ENCODE data around the gene FARSA. TPM values are rescaled to one million over a fixed set of nuclear protein-coding genes. Genes with fewer than 3 reads are reported as not detected.
A peak's percentile ranks its signal among the peaks of the same experiment; 100 is the strongest.

Gene FARSA
- total and polyA plus RNA-seq, 2 donors (not counting 3 experiments of a cell fraction or from before 2014, with no cell fraction given): 51.8 to 77.4 TPM

GRCh38 chr19:12945479-12946091 is 12.1 kb upstream of the FARSA start, which contains the start of gene RAD23A:
RAD23A (plus strand) TSS chr19:12945862; CDS start chr19:12945949, 87 bp downstream.
- Histone ChIP-seq H3K27me3 (ENCODE audit: control insufficient read depth in 2 of 2, insufficient read depth in 2 of 2, low read length in 2 of 2) (no peaks in the 10 kb centered on the region), H3K4me1 (ENCODE audit: control insufficient read depth, extremely low read depth, insufficient read depth, low read length) (peaks cover 18% of the 10 kb centered on the region), H3K27ac (ENCODE audit: insufficient read depth, low read depth, low read length) (peak within 1 kb of the TSS; percentile 76), H3K4me2 (ENCODE audit: insufficient read depth, low read length) (peak within 1 kb of the TSS; percentile 99), H4K20me1 (replicated peaks; ENCODE audit: control insufficient read depth, extremely low read depth, insufficient read depth, low read length) (no peaks in the 10 kb centered on the region), H3K9ac (replicated peaks; ENCODE audit: extremely low read depth, insufficient read depth, low read length) (peak within 1 kb of the TSS; percentile 90), H3K36me3 (ENCODE audit: control insufficient read depth in 2 of 2, extremely low read depth in 1 of 2, insufficient read depth in 2 of 2, low read length in 2 of 2) (peaks cover 22 to 59% of the 10 kb centered on the region in 2 experiments), H3K79me2 (ENCODE audit: control insufficient read depth, insufficient read depth, low read length) (peaks cover 49% of the 10 kb centered on the region), H3K9me1 (replicated peaks; ENCODE audit: control insufficient read depth, extremely low read depth, insufficient read depth, low read length) (no peaks in the 10 kb centered on the region), H3K9me3 (replicated peaks; ENCODE audit: control insufficient read depth, insufficient read depth, low read length) (no peaks in the 10 kb centered on the region), H2AFZ (ENCODE audit: low read depth, low read length) (no peak within 1 kb of the TSS), H3K4me3 (replicated peaks in 1 of 3; ENCODE audit: insufficient read depth in 1 of 3, low read depth in 1 of 3, low read length in 3 of 3) (peak within 1 kb of the TSS; percentile 72 to 92 (median 72))
- ChIA-PET POLR2A (interaction anchor here (0.6 to 1.0 kb wide), 3 partner anchors 8 to 15 kb away, joined by 3 to 6 read pairs (median 5); partner anchors contain the start of gene GADD45GIP1), CTCF (interaction anchor here (1.0 kb wide), 1 partner anchor 20 kb away, joined by 12 read pairs; no protein-coding TSS in a partner anchor)
- FAIRE-seq (peak; percentile 89), DNase-seq (ENCODE audit: low read depth, low spot score) (peak; percentile 99)
- no TSS peak for BruUV-seq (replicated peaks)
- dilution Hi-C loops (cut with MboI; ENCODE audit: extremely low pct_ligation_motif_present, low sequenced_read_pairs) (no loop called here), intact Hi-C loops (cut with micrococcal nuclease) (loop anchor here (1.0 kb wide), 2 partner anchors 7 to 8 kb away; partner anchors contain the start of gene CALR)
- TF ChIP-seq POLR2A (IDR thresholded peaks at IDR 0.05; ENCODE audit: low read depth, low read length) (peak; percentile 98), POLR2AphosphoS5 (IDR thresholded peaks at IDR 0.05; ENCODE audit: insufficient read depth, low read depth, low read length) (peak; percentile 100), FOS (IDR thresholded peaks at IDR 0.05; ENCODE audit: borderline replicate concordance, insufficient read depth, low read length) (peak; percentile 18), GATA2 (IDR thresholded peaks at IDR 0.05; ENCODE audit: insufficient read depth, insufficient read length, low read depth, low read length) (peak; percentile 21), JUN (IDR thresholded peaks at IDR 0.05; ENCODE audit: borderline replicate concordance, insufficient read depth, insufficient read length, low read depth) (peak; percentile 77), MYC (IDR thresholded peaks at IDR 0.05; ENCODE audit: low read depth, low read length) (peak; percentile 43), MAX (IDR thresholded peaks at IDR 0.05; ENCODE audit: insufficient read depth, insufficient read length) (peak; percentile 100), EZH2 (IDR thresholded peaks at IDR 0.05; ENCODE audit: borderline replicate concordance, low read depth, low read length, severe bottlenecking) (no peak), CTCF (IDR thresholded peaks at IDR 0.05; ENCODE audit: extremely low read depth in 1 of 2, insufficient read depth in 1 of 2, low read depth in 1 of 2, low read length in 2 of 2) (no peak)

All from endothelial cell of umbilical vein (primary cell).